ENCODE measurements around the gene ASRGL1.
"Not testable (repeated sequence)": the region's sequence is repeated elsewhere in the genome, so short reads cannot be mapped to it uniquely, and the experiment has no call there.

ASRGL1 gene

GRCh38 chr11:62327541-62327940 is 9.7 kb upstream of the ASRGL1 start:
- not testable (repeated sequence) for H3K4me3 ChIP-seq (ENCODE audit: low read length); H3K36me3 ChIP-seq (ENCODE audit: insufficient read depth, low read length); H3K9ac ChIP-seq (ENCODE audit: low read depth, low read length); H3K4me1 ChIP-seq (ENCODE audit: control insufficient read depth, insufficient read depth, low read length); H3K9me3 ChIP-seq (replicated peaks; ENCODE audit: low read length); H3K4me2 ChIP-seq (ENCODE audit: low read length)
- H3K27me3 ChIP-seq (ENCODE audit: control insufficient read depth, insufficient read depth, low read length): peaks cover 31% of the 10 kb centered on the region

GRCh38 chr11:62331264-62331663 is 6.0 kb upstream of the ASRGL1 start:
- not testable (repeated sequence) for H3K4me3 ChIP-seq (ENCODE audit: low read length); H3K9me3 ChIP-seq (replicated peaks; ENCODE audit: low read length); H3K9ac ChIP-seq (ENCODE audit: low read depth, low read length); H3K4me1 ChIP-seq (ENCODE audit: control insufficient read depth, insufficient read depth, low read length); H3K36me3 ChIP-seq (ENCODE audit: insufficient read depth, low read length); H3K4me2 ChIP-seq (ENCODE audit: low read length)
- H3K27me3 ChIP-seq (ENCODE audit: control insufficient read depth, insufficient read depth, low read length): peaks cover 39% of the 10 kb centered on the region

GRCh38 chr11:62333768-62334167 is 3.5 kb upstream of the ASRGL1 start:
- H3K9me3 ChIP-seq (replicated peaks; ENCODE audit: low read length): no peaks in the 10 kb centered on the region
- no peak overlapping the region for H3K4me3 ChIP-seq (ENCODE audit: low read length)

GRCh38 chr11:62336949-62337302 is 322 bp upstream of the ASRGL1 start:
- H3K4me1 ChIP-seq (ENCODE audit: control insufficient read depth, insufficient read depth, low read length); H3K36me3 ChIP-seq (ENCODE audit: insufficient read depth, low read length); H3K9ac ChIP-seq (ENCODE audit: low read depth, low read length); H3K9me3 ChIP-seq (replicated peaks; ENCODE audit: low read length): not testable (repeated sequence)
- H3K4me2 ChIP-seq (ENCODE audit: low read length): peak overlapping the region; percentile 90
- H3K4me3 ChIP-seq (ENCODE audit: low read length): peak overlapping the region; percentile 75
- H3K27me3 ChIP-seq (ENCODE audit: control insufficient read depth, insufficient read depth, low read length): peaks cover 43% of the 10 kb centered on the region

More at GRCh38 chr11:62333768-62334167, 3.5 kb upstream of the ASRGL1 start:
- no peak overlapping the region for H3K9ac ChIP-seq (ENCODE audit: low read depth, low read length)
- no peak overlapping the region for H3K4me2 ChIP-seq (ENCODE audit: low read length)
- peaks cover 56% of the 10 kb centered on the region for H3K27me3 ChIP-seq (ENCODE audit: control insufficient read depth, insufficient read depth, low read length)
- no peaks in the 10 kb centered on the region for H3K36me3 ChIP-seq (ENCODE audit: insufficient read depth, low read length)
- H3K4me1 ChIP-seq (ENCODE audit: control insufficient read depth, insufficient read depth, low read length): peaks cover 4% of the 10 kb centered on the region

- no peaks in the 10 kb centered on the region for H3K9me3 ChIP-seq (replicated peaks; ENCODE audit: low read length)
- peaks cover 36% of the 10 kb centered on the region for H3K27me3 ChIP-seq (ENCODE audit: control insufficient read depth, insufficient read depth, low read length)
- H3K9ac ChIP-seq (ENCODE audit: low read depth, low read length): no peak overlapping the region
- H3K4me1 ChIP-seq (ENCODE audit: control insufficient read depth, insufficient read depth, low read length): peaks cover 4% of the 10 kb centered on the region
- H3K4me2 ChIP-seq (ENCODE audit: low read length): peak overlapping the region; percentile 90
- H3K36me3 ChIP-seq (ENCODE audit: insufficient read depth, low read length): no peaks in the 10 kb centered on the region
- H3K4me3 ChIP-seq (ENCODE audit: low read length): no peak overlapping the region
Measured at GRCh38 chr11:62338218-62338617, 970 bp downstream of the ASRGL1 start.

- H3K4me2 ChIP-seq (ENCODE audit: low read length): no peak overlapping the region
- no peak overlapping the region for H3K4me3 ChIP-seq (ENCODE audit: low read length)
- peaks cover 4% of the 10 kb centered on the region for H3K4me1 ChIP-seq (ENCODE audit: control insufficient read depth, insufficient read depth, low read length)
- H3K9me3 ChIP-seq (replicated peaks; ENCODE audit: low read length): no peaks in the 10 kb centered on the region
- H3K9ac ChIP-seq (ENCODE audit: low read depth, low read length): no peak overlapping the region
- peaks cover 26% of the 10 kb centered on the region for H3K27me3 ChIP-seq (ENCODE audit: control insufficient read depth, insufficient read depth, low read length)
- H3K36me3 ChIP-seq (ENCODE audit: insufficient read depth, low read length): no peaks in the 10 kb centered on the region
Measured at GRCh38 chr11:62340269-62340901, 3.1 kb downstream of the ASRGL1 start.

GRCh38 chr11:62341588-62341987 is 4.3 kb downstream of the ASRGL1 start:
- Histone ChIP-seq H3K9me3 (replicated peaks; ENCODE audit: low read length) (no peaks in the 10 kb centered on the region), H3K36me3 (ENCODE audit: insufficient read depth, low read length) (no peaks in the 10 kb centered on the region), H3K4me2 (ENCODE audit: low read length) (no peak overlapping the region), H3K27me3 (ENCODE audit: control insufficient read depth, insufficient read depth, low read length) (peaks cover 14% of the 10 kb centered on the region), H3K4me3 (ENCODE audit: low read length) (no peak overlapping the region), H3K9ac (ENCODE audit: low read depth, low read length) (no peak overlapping the region), H3K4me1 (ENCODE audit: control insufficient read depth, insufficient read depth, low read length) (peaks cover 4% of the 10 kb centered on the region)

- not testable (repeated sequence) for H3K4me1 ChIP-seq (ENCODE audit: control insufficient read depth, insufficient read depth, low read length); H3K9ac ChIP-seq (ENCODE audit: low read depth, low read length); H3K4me2 ChIP-seq (ENCODE audit: low read length); H3K9me3 ChIP-seq (replicated peaks; ENCODE audit: low read length); H3K27me3 ChIP-seq (ENCODE audit: control insufficient read depth, insufficient read depth, low read length); H3K4me3 ChIP-seq (ENCODE audit: low read length); H3K36me3 ChIP-seq (ENCODE audit: insufficient read depth, low read length)
Measured at GRCh38 chr11:62343646-62344190, 6.5 kb downstream of the ASRGL1 start.

GRCh38 chr11:62344210-62344609 is 7.0 kb downstream of the ASRGL1 start:
- Histone ChIP-seq H3K27me3 (ENCODE audit: control insufficient read depth, insufficient read depth, low read length) (no peaks in the 10 kb centered on the region), H3K36me3 (ENCODE audit: insufficient read depth, low read length) (no peaks in the 10 kb centered on the region), H3K9me3 (replicated peaks; ENCODE audit: low read length) (no peaks in the 10 kb centered on the region), H3K4me3 (ENCODE audit: low read length) (no peak overlapping the region), H3K4me2 (ENCODE audit: low read length) (no peak overlapping the region), H3K9ac (ENCODE audit: low read depth, low read length) (no peak overlapping the region), H3K4me1 (ENCODE audit: control insufficient read depth, insufficient read depth, low read length) (no peaks in the 10 kb centered on the region)

GRCh38 chr11:62345861-62346260 is 8.6 kb downstream of the ASRGL1 start:
- no peak overlapping the region for H3K4me3 ChIP-seq (ENCODE audit: low read length)
- H3K9me3 ChIP-seq (replicated peaks; ENCODE audit: low read length): no peaks in the 10 kb centered on the region
- H3K4me1 ChIP-seq (ENCODE audit: control insufficient read depth, insufficient read depth, low read length): no peaks in the 10 kb centered on the region

GRCh38 chr11:62352355-62353336 is 15.4 kb downstream of the ASRGL1 start:
- Histone ChIP-seq H3K4me3 (ENCODE audit: low read length) (no peak overlapping the region), H3K27me3 (ENCODE audit: control insufficient read depth, insufficient read depth, low read length) (no peaks in the 10 kb centered on the region), H3K9me3 (replicated peaks; ENCODE audit: low read length) (no peaks in the 10 kb centered on the region), H3K4me1 (ENCODE audit: control insufficient read depth, insufficient read depth, low read length) (no peaks in the 10 kb centered on the region), H3K36me3 (ENCODE audit: insufficient read depth, low read length) (no peaks in the 10 kb centered on the region), H3K9ac (ENCODE audit: low read depth, low read length) (no peak overlapping the region), H3K4me2 (ENCODE audit: low read length) (no peak overlapping the region)

More at GRCh38 chr11:62345861-62346260, 8.6 kb downstream of the ASRGL1 start:
- Histone ChIP-seq H3K9ac (ENCODE audit: low read depth, low read length) (no peak overlapping the region), H3K4me2 (ENCODE audit: low read length) (no peak overlapping the region), H3K36me3 (ENCODE audit: insufficient read depth, low read length) (no peaks in the 10 kb centered on the region), H3K27me3 (ENCODE audit: control insufficient read depth, insufficient read depth, low read length) (no peaks in the 10 kb centered on the region)
